B cell (primary cell): Measurements from ENCODE around the gene LZTR1. TPM values are rescaled to one million over a fixed set of nuclear protein-coding genes. Genes with fewer than 3 reads are reported as not detected.

Experiments used
- ATAC-seq: fragments of 200-7000 bp; cut with Tn5 transposase; one replicate; pipeline ENCODE4 v1.10.0; 2021; ENCODE audit warnings: low read depth, mild to moderate bottlenecking, moderate number of reproducible peaks, moderate library complexity
- CTCF ChIA-PET: fragments of 350-600 bp; sonication (Branson Sonifier 250); formaldehyde crosslinking; loops from one replicate; lab custom pipeline; 2021; ENCODE audit warnings: antibody characterized with exemption, inconsistent platforms; lab: Charles Lee
- POLR2A ChIA-PET: fragments of 350-600 bp; sonication (Branson Sonifier 250); formaldehyde crosslinking; loops from one replicate; lab custom pipeline; 2021; ENCODE audit warnings: antibody characterized with exemption; lab: Charles Lee
- DNase-seq: peaks from one replicate; pipeline ENCODE4 v3.0.0; 2013
- H2AFZ ChIP-seq: 2 replicates; pipeline ENCODE4 v1.6.1; 2012; ENCODE audit warnings: mild to moderate bottlenecking, low read depth, low read length; ENCODE audit not compliant: insufficient read depth, poor library complexity, severe bottlenecking
- H3K27ac ChIP-seq, 2 donors: 1 replicate in 1 of 2; 2 replicates in 1 of 2; pipeline ENCODE4 v1.5.1; 2012 to 2013; ENCODE audit warnings: low read length in 2 of 2, mild to moderate bottlenecking in 2 of 2, moderate library complexity in 1 of 2
- H3K27me3 ChIP-seq, 4 experiments: fragments of 200-600 bp in 1 of 4; sonication (generic) in 1 of 4; replicated peaks in 1 of 4; 1 replicate in 2 of 4; 2 replicates in 2 of 4; pipeline versions ENCODE4 v1.6.1 to v1.7.0; 2013 to 2016; ENCODE audit warnings: low read length in 3 of 4, mild to moderate bottlenecking in 2 of 4, mixed read lengths in 1 of 4, moderate library complexity in 1 of 4; ENCODE audit not compliant: insufficient read depth in 4 of 4, control insufficient read depth in 3 of 4; ENCODE audit errors: control extremely low read depth in 1 of 4
- H3K36me3 ChIP-seq, 2 experiments: replicated peaks in 1 of 2; 1 replicate in 1 of 2; 2 replicates in 1 of 2; pipeline versions ENCODE4 v1.6.1 to v1.7.1; 2013; ENCODE audit warnings: low read length in 1 of 2; ENCODE audit not compliant: insufficient read depth in 2 of 2, control insufficient read depth in 1 of 2; ENCODE audit errors: control extremely low read depth in 1 of 2, extremely low read depth in 1 of 2
- H3K4me1 ChIP-seq, 2 donors: fragments of 200-600 bp in 1 of 2; sonication (generic) in 1 of 2; 1 replicate in 1 of 2; 2 replicates in 1 of 2; pipeline versions ENCODE4 v1.5.1 to v1.6.1; 2013 to 2017; ENCODE audit warnings: low read length in 2 of 2; ENCODE audit not compliant: control insufficient read depth in 2 of 2, insufficient read depth in 2 of 2
- H3K4me2 ChIP-seq: replicated peaks from 2 replicates; pipeline ENCODE3; 2012; ENCODE audit warnings: mild to moderate bottlenecking, low read depth, low read length; ENCODE audit not compliant: poor library complexity, severe bottlenecking
- H3K4me3 ChIP-seq, 5 experiments: fragments of 200-600 bp in 1 of 5; sonication (generic) in 1 of 5; 1 replicate in 3 of 5; 2 replicates in 2 of 5; pipeline versions ENCODE4 v1.5.1 to v1.7.0; 2011 to 2016; ENCODE audit warnings: low read length in 4 of 5, mild to moderate bottlenecking in 4 of 5, low read depth in 2 of 5, control low read depth in 1 of 5, moderate library complexity in 1 of 5; ENCODE audit not compliant: insufficient read depth in 1 of 5; ENCODE audit errors: control extremely low read depth in 1 of 5, extremely low read depth in 1 of 5
- H3K79me2 ChIP-seq: fragments of 200-600 bp; sonication (generic); one replicate; pipeline ENCODE4 v1.6.0; 2016; ENCODE audit warnings: low read length; ENCODE audit not compliant: control insufficient read depth, insufficient read depth
- H3K9ac ChIP-seq: fragments of 200-600 bp; sonication (generic); 2 replicates; pipeline ENCODE4 v1.6.1; 2017; ENCODE audit warnings: mild to moderate bottlenecking, low read length, moderate library complexity
- H3K9me3 ChIP-seq, 3 donors: one replicate each; pipeline versions ENCODE4 v1.6.1 to v1.7.1; 2013; ENCODE audit warnings: low read length in 2 of 3; ENCODE audit not compliant: control insufficient read depth in 2 of 3, insufficient read depth in 1 of 3; ENCODE audit errors: control extremely low read depth in 1 of 3
- H4K20me1 ChIP-seq: 2 replicates; pipeline ENCODE4 v1.6.0; 2012; ENCODE audit warnings: mild to moderate bottlenecking, low read length; ENCODE audit not compliant: insufficient read depth, control insufficient read depth, poor library complexity, severe bottlenecking
- H3K27ac Mint-ChIP-seq: one replicate; pipeline ENCODE4 v1.8.0; 2021; ENCODE audit warnings: mixed read lengths
- H3K27me3 Mint-ChIP-seq: one replicate; pipeline ENCODE4 v1.8.0; 2021; ENCODE audit warnings: mixed read lengths
- H3K4me1 Mint-ChIP-seq: one replicate; pipeline ENCODE4 v1.8.0; 2021; ENCODE audit warnings: mixed read lengths
- H3K4me3 Mint-ChIP-seq: one replicate; pipeline ENCODE4 v1.8.0; 2021; ENCODE audit warnings: mixed read lengths
- H3K9me3 Mint-ChIP-seq: one replicate; pipeline ENCODE4 v1.8.0; 2022; ENCODE audit warnings: mixed read lengths; ENCODE audit not compliant: insufficient read depth
- EZH2 ChIP-seq: IDR thresholded peaks from 2 replicates; pipeline ENCODE4 v1.6.1; 2012; ENCODE audit warnings: borderline replicate concordance, low read depth, mild to moderate bottlenecking, moderate library complexity, low read length; ENCODE audit not compliant: insufficient read depth, poor library complexity, severe bottlenecking
- WGBS: methylation state at CpG from one replicate; pipeline ENCODE4 v1.1.5; 2013; ENCODE audit warnings: missing lambda C conversion rate; ENCODE audit not compliant: insufficient coverage; 5-methylcytosine and 5-hydroxymethylcytosine counted together
- intact Hi-C: fragments of 100-400 bp; cut with micrococcal nuclease; formaldehyde crosslinking; loops from one replicate; pipeline ENCODE4 v1.10.0; 2022
- polyA plus RNA-seq: library from polyadenylated mRNA; depleted of rRNA; stranded (reverse); fragments of >200 nt; gene quantifications from 2 replicates; pipeline ENCODE4 v1.2.3, GENCODE V29; 2012
- total RNA-seq, 2 donors: library from RNA; stranded (reverse); fragments of 120-200 nt in 1 of 2; gene quantifications; 1 replicate in 1 of 2; 2 replicates in 1 of 2; pipeline versions ENCODE4 v1.2.3 to v1.2.4, GENCODE V29; 2013 to 2022
- TF ChIP-seq, protein P1 (sequence below): fragments of 200-600 bp; IDR thresholded peaks from one replicate; pipeline ENCODE4 v1.8.0; 2022; ENCODE audit warnings: antibody characterized with exemption, mild to moderate bottlenecking

Gene LZTR1
- total and polyA plus RNA-seq, 2 donors (not counting 1 experiment from before 2014, with no cell fraction given) = 75.7 to 94.8 TPM

- Mint-ChIP-seq H3K9me3 (no peaks in the 10 kb centered on the region), H3K4me1 (peaks cover 45% of the 10 kb centered on the region), H3K27ac (no peak overlapping the region), H3K27me3 (peaks cover 8% of the 10 kb centered on the region), H3K4me3 (peak overlapping the region; percentile 70)
- Histone ChIP-seq H3K4me2 (peak overlapping the region; percentile 94), H3K4me3 (peak overlapping the region in 4 of 5 experiments; percentile 33 to 60 (median 48)), H3K9me3 (no peaks in the 10 kb centered on the region), H2AFZ (peak overlapping the region; percentile 79), H3K36me3 (no peaks in the 10 kb centered on the region), H3K9ac (peak overlapping the region; percentile 63), H3K27me3 (peaks cover 0 to 20% (median 2%) of the 10 kb centered on the region in 4 experiments), H3K4me1 (peaks cover 36 to 54% of the 10 kb centered on the region in 2 donors), H3K79me2 (no peaks in the 10 kb centered on the region), H3K27ac (no peak overlapping the region), H4K20me1 (no peaks in the 10 kb centered on the region)
- intact Hi-C loops = no loop called here
- DNase-seq = no peak
- CTCF ChIA-PET = interaction anchor here (0.5 to 1.2 kb wide), 2 partner anchors 16 to 82 kb away, joined by 3 read pairs; no protein-coding TSS in a partner anchor
- ATAC-seq = peak; percentile 54
- POLR2A ChIA-PET = no interaction called here
- TF ChIP-seq, protein P1, sequence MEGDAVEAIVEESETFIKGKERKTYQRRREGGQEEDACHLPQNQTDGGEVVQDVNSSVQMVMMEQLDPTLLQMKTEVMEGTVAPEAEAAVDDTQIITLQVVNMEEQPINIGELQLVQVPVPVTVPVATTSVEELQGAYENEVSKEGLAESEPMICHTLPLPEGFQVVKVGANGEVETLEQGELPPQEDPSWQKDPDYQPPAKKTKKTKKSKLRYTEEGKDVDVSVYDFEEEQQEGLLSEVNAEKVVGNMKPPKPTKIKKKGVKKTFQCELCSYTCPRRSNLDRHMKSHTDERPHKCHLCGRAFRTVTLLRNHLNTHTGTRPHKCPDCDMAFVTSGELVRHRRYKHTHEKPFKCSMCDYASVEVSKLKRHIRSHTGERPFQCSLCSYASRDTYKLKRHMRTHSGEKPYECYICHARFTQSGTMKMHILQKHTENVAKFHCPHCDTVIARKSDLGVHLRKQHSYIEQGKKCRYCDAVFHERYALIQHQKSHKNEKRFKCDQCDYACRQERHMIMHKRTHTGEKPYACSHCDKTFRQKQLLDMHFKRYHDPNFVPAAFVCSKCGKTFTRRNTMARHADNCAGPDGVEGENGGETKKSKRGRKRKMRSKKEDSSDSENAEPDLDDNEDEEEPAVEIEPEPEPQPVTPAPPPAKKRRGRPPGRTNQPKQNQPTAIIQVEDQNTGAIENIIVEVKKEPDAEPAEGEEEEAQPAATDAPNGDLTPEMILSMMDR = no peak
- TF ChIP-seq EZH2 = no peak
- WGBS = 12% methylated on average over 65 of the region's 65 CpGs
These were observed 16.8 kb upstream of the LZTR1 start for GRCh38 chr22:20965104-20965887.
